GM08714 (cell line): ENCODE data around the gene PIGC.

Experiments used
- H3K4me3 ChIP-seq: fragments of 200-500 bp; sonication (Bioruptor generic); 2 replicates; pipeline ENCODE4 v1.5.1; 2014; ENCODE audit warnings: mild to moderate bottlenecking, low read length, inconsistent platforms
- ZNF274 ChIP-seq: IDR thresholded peaks from 2 replicates; pipeline ENCODE4 v1.6.1; 2012; ENCODE audit warnings: mild to moderate bottlenecking, low read depth, low read length

PIGC gene

GRCh38 chr1:172443666-172444453 is at the start of gene PIGC:
TSS of gene PIGC (minus strand) at chr1:172444069. CDS start at chr1:172442622, 1,447 bp downstream.
- TF ChIP-seq ZNF274 = no peak
- peak within 1 kb of the TSS; percentile 91 for H3K4me3 ChIP-seq

GRCh38 chr1:172492421-172492820 is 48.6 kb upstream of the PIGC start:
- no peak overlapping the region for H3K4me3 ChIP-seq
- no peak for TF ChIP-seq ZNF274

DNA sequence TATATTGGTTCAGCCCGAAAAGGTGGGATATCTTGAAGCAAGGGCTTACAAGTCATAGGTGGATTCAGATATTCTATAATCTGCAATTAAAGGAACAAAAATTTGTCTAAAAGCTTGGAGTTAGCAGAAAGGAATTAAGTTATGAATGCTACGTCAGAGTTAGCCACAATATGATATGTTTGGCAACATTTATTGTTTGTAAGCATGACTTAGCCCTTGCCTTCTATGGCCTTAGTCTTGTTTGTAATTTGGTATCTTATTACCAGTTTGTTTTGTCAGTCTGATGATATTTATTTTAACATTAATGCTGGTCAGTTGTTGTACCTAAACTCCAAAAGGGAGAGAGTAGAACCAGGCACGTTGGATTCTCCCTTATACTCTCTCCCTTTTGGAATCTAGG is 46.0 kb upstream of the PIGC start:
- no peak overlapping the region for H3K4me3 ChIP-seq
- TF ChIP-seq ZNF274 = no peak

GRCh38 chr1:172488393-172488792 is 44.5 kb upstream of the PIGC start:
- no peak overlapping the region for H3K4me3 ChIP-seq
- no peak for TF ChIP-seq ZNF274

DNA sequence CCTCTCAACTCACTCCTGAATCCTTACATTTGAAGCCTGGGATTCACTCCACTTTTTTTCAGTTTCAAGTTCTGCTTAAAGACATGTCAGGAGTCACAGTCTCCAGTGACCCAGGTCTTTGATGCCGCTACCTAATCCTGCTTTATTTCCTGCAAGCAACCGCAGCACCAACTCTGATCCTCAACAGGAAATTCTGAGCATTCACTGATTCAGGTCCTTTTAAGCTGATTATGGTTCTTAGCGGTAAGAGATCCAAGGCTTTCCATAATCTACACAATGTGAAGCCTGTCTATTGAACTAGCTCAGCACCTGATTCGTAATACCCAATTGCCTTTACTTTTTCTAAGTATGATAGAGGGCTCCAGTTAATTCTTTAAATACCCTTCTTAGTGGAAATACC is 43.7 kb upstream of the PIGC start:
- H3K4me3 ChIP-seq = no peak overlapping the region

GRCh38 chr1:172486805-172487454 is 43.1 kb upstream of the PIGC start:
- H3K4me3 ChIP-seq = no peak overlapping the region
- no peak for TF ChIP-seq ZNF274

More for the DNA sequence above, 43.7 kb upstream of the PIGC start:
- TF ChIP-seq ZNF274 = no peak

DNA sequence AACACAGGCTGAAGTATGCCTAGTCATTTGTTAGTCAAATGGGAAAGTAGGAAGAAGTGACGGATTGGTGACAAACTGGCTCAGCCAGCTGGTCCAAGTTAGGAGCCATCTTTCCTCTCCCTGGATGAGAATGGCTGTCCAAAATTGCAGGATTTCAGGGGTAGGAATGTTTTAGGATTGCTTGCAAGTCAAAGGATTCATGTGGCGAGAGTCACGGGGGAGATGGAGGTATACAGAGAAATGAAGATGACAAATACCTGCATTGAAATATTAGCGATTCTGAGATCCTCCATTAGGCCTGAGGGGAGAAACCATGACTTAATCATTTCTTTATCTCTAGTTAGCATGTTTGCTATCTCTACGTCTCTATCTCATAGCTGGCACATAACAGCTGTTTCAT is 41.8 kb upstream of the PIGC start:
- TF ChIP-seq ZNF274 = no peak
- no peak overlapping the region for H3K4me3 ChIP-seq

GRCh38 chr1:172484252-172484651 is 40.4 kb upstream of the PIGC start:
- no peak for TF ChIP-seq ZNF274
- H3K4me3 ChIP-seq = no peak overlapping the region

- TF ChIP-seq ZNF274 = no peak
- no peak overlapping the region for H3K4me3 ChIP-seq
These were observed 39.6 kb upstream of the PIGC start for GRCh38 chr1:172483448-172483847.

GRCh38 chr1:172482044-172482443 is 38.2 kb upstream of the PIGC start:
- no peak for TF ChIP-seq ZNF274

DNA sequence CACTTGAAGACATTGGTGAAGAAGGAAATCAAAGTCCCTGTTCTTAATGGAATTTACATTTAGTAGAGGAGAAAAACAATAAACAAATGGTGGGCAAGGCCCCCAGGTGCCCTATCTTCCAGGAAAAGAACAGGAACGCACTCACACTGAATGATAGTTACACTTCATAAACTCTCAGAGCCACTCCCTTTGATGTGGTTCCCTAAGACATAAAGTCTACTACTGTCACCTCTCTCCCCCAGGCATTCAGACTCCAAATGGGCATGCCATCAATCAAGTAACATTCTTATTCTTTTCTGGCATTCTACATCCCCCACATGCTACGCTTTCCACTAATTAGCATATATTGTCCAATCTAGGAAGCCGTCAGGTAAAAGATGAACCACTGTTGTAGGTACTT is 36.6 kb upstream of the PIGC start:
- no peak for TF ChIP-seq ZNF274
- no peak overlapping the region for H3K4me3 ChIP-seq

More at GRCh38 chr1:172482044-172482443, 38.2 kb upstream of the PIGC start:
- no peak overlapping the region for H3K4me3 ChIP-seq

- TF ChIP-seq ZNF274 = no peak
- H3K4me3 ChIP-seq = no peak overlapping the region
These were observed 34.6 kb upstream of the PIGC start for GRCh38 chr1:172478485-172478884.

DNA sequence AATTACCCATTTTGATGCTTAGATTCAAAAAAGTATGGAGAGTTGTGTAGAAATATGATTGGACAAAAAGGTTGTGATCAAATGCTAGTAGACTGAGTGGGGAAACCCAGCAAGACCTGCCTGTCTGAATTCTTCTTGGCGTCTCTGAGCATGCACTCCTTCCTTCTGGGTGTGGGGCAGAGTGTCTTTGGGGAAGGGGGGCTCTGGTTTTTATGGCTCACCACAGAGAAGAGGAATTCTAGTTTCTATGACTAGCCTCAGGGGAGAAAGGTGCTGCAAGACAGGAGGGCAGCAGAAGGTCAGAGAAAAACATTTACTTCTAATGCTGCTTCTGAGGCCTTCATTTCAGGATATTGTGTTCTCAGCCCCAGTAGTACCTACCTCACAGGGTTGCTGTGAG is 33.9 kb upstream of the PIGC start:
- no peak overlapping the region for H3K4me3 ChIP-seq
- no peak for TF ChIP-seq ZNF274

GRCh38 chr1:172477216-172477615 is 33.3 kb upstream of the PIGC start:
- no peak for TF ChIP-seq ZNF274
- H3K4me3 ChIP-seq = no peak overlapping the region

DNA sequence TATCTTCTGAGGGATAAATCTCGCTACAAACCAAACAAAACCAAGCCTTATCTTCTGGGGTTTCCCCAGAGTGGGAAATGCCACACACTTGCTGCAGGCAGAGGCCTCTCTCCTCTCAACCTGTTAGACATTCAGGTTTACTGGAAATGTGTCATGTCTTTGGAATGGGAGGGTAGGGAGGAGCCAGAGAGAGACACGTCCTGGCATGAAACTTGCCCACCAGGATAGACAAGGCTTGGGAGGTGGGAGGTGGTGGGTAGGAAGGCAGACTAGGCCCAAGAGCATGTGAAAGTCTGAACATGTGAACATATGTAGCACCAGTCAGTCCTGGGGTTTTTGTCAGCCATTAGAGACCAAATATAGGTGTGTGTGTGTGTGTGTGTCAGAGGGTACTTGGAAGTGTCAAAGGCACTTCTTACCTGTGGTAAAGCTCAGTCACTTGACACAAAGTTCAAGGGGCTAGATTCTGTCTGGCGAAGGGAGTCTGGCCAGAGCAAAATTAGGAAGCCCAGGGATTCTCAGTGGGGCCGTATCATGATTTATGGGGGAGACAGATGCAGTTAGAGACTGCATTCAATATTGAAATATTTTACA is 32.4 kb upstream of the PIGC start:
- no peak for TF ChIP-seq ZNF274
- no peak overlapping the region for H3K4me3 ChIP-seq
